ENCODE results near the gene PDE4D. TPM values are rescaled to one million over a fixed set of nuclear protein-coding genes. Genes with fewer than 3 reads are reported as not detected.

Gene PDE4D
- total and polyA plus RNA-seq, 2 donors (not counting 3 experiments of a cell fraction or from before 2014, with no cell fraction given) = 34.5 to 51.2 TPM

GRCh38 chr5:59279979-59280378 lies 613.5 kb downstream of the PDE4D start:
- FAIRE-seq = no peak
- Histone ChIP-seq H3K4me2 (ENCODE audit: insufficient read depth, low read length) (no peak overlapping the region), H3K9me1 (replicated peaks; ENCODE audit: control insufficient read depth, extremely low read depth, insufficient read depth, low read length) (no peaks in the 10 kb centered on the region), H3K9me3 (replicated peaks; ENCODE audit: control insufficient read depth, insufficient read depth, low read length) (no peaks in the 10 kb centered on the region), H4K20me1 (replicated peaks; ENCODE audit: control insufficient read depth, extremely low read depth, insufficient read depth, low read length) (no peaks in the 10 kb centered on the region), H3K79me2 (ENCODE audit: control insufficient read depth, insufficient read depth, low read length) (no peaks in the 10 kb centered on the region), H3K27ac (ENCODE audit: insufficient read depth, low read depth, low read length) (no peak overlapping the region), H2AFZ (ENCODE audit: low read depth, low read length) (no peak overlapping the region), H3K4me1 (ENCODE audit: control insufficient read depth, extremely low read depth, insufficient read depth, low read length) (peaks cover 25% of the 10 kb centered on the region), H3K36me3 (ENCODE audit: control insufficient read depth in 2 of 2, extremely low read depth in 1 of 2, insufficient read depth in 2 of 2, low read length in 2 of 2) (no peaks in the 10 kb centered on the region), H3K9ac (replicated peaks; ENCODE audit: extremely low read depth, insufficient read depth, low read length) (no peak overlapping the region), H3K4me3 (replicated peaks in 1 of 3; ENCODE audit: insufficient read depth in 1 of 3, low read depth in 1 of 3, low read length in 3 of 3) (no peak overlapping the region), H3K27me3 (ENCODE audit: control insufficient read depth in 2 of 2, insufficient read depth in 2 of 2, low read length in 2 of 2) (no peaks in the 10 kb centered on the region)
- DNase-seq (ENCODE audit: low read depth, low spot score) = no peak
- BruUV-seq (replicated peaks) = no TSS peak
- intact Hi-C loops (cut with micrococcal nuclease) (loop anchor here (5.0 kb wide), 1 partner anchor 43 kb away; no protein-coding TSS in a partner anchor), dilution Hi-C loops (cut with MboI; ENCODE audit: extremely low pct_ligation_motif_present, low sequenced_read_pairs) (no loop called here)
- CTCF ChIA-PET = no interaction called here
- POLR2A ChIA-PET = no interaction called here
- TF ChIP-seq POLR2AphosphoS5 (IDR thresholded peaks at IDR 0.05; ENCODE audit: insufficient read depth, low read depth, low read length) = no peak
- TF ChIP-seq GATA2 (IDR thresholded peaks at IDR 0.05; ENCODE audit: insufficient read depth, insufficient read length, low read depth, low read length) = no peak
- no peak for TF ChIP-seq JUN (IDR thresholded peaks at IDR 0.05; ENCODE audit: borderline replicate concordance, insufficient read depth, insufficient read length, low read depth)
- TF ChIP-seq EZH2 (IDR thresholded peaks at IDR 0.05; ENCODE audit: borderline replicate concordance, low read depth, low read length, severe bottlenecking) = no peak
- TF ChIP-seq FOS (IDR thresholded peaks at IDR 0.05; ENCODE audit: borderline replicate concordance, insufficient read depth, low read length) = no peak
- no peak for TF ChIP-seq MYC (IDR thresholded peaks at IDR 0.05; ENCODE audit: low read depth, low read length)
- no peak for TF ChIP-seq CTCF (IDR thresholded peaks at IDR 0.05; ENCODE audit: extremely low read depth in 1 of 2, insufficient read depth in 1 of 2, low read depth in 1 of 2, low read length in 2 of 2)
- no peak for TF ChIP-seq POLR2A (IDR thresholded peaks at IDR 0.05; ENCODE audit: low read depth, low read length)
- no peak for TF ChIP-seq MAX (IDR thresholded peaks at IDR 0.05; ENCODE audit: insufficient read depth, insufficient read length)

All from endothelial cell of umbilical vein (primary cell).